PC-9 (cell line): Measurements from ENCODE around the gene MIB1. TPM values are rescaled to one million over a fixed set of nuclear protein-coding genes. Genes with fewer than 3 reads are reported as not detected.
"Not testable (repeated sequence)": the region's sequence is repeated elsewhere in the genome, so short reads cannot be mapped to it uniquely, and the experiment has no call there.

Experiments used
- BruUV-seq: library from RNA; stranded (reverse); fragments of 400-500 nt; replicated peaks from 2 replicates; lab custom pipeline; 2021; lab: Mats Ljungman, UMichigan
- CTCF ChIA-PET: fragments of 300-600 bp; sonication (Branson Sonifier 250); formaldehyde crosslinking; loops from one replicate; lab custom pipeline; 2022; ENCODE audit warnings: antibody characterized with exemption; lab: Charles Lee
- POLR2A ChIA-PET: fragments of 300-600 bp; sonication (Branson Sonifier 250); formaldehyde crosslinking; loops from one replicate; lab custom pipeline; 2022; ENCODE audit warnings: antibody characterized with exemption; ENCODE audit not compliant: unreplicated experiment; lab: Charles Lee
- DNase-seq, 2 experiments: peaks; one replicate each; pipeline versions ENCODE4 v3.0.0 to v3.0.0-alpha.2; 2015 to 2022; ENCODE audit warnings: mixed read lengths in 1 of 2
- H2AFZ ChIP-seq: fragments of 200-600 bp; sonication (generic); 2 replicates; pipeline ENCODE4 v1.8.1; 2017; ENCODE audit warnings: antibody characterized with exemption
- H3F3A ChIP-seq: fragments of 200-600 bp; sonication (generic); 2 replicates; pipeline ENCODE4 v1.8.1; 2017; ENCODE audit warnings: antibody characterized with exemption, mild to moderate bottlenecking, low read depth; ENCODE audit not compliant: insufficient read depth
- H3K27ac ChIP-seq: fragments of 200-600 bp; sonication (generic); 2 replicates; pipeline ENCODE4 v1.6.1; 2016; ENCODE audit warnings: mixed run types
- H3K27me3 ChIP-seq: fragments of 200-600 bp; sonication (generic); 2 replicates; pipeline ENCODE4 v1.6.1; 2016; ENCODE audit warnings: low read depth, mixed run types; ENCODE audit not compliant: insufficient read depth
- H3K36me3 ChIP-seq: fragments of 200-600 bp; sonication (generic); 2 replicates; pipeline ENCODE4 v1.6.1; 2016; ENCODE audit warnings: low read depth, mixed run types
- H3K4me1 ChIP-seq: fragments of 200-600 bp; sonication (generic); replicated peaks from 2 replicates; pipeline ENCODE4 v1.6.1; 2016; ENCODE audit warnings: mixed run types; ENCODE audit not compliant: insufficient read depth
- H3K4me2 ChIP-seq: fragments of 200-600 bp; sonication (generic); 2 replicates; pipeline ENCODE4 v1.6.1; 2017; ENCODE audit warnings: mixed run types
- H3K4me3 ChIP-seq: fragments of 200-600 bp; sonication (generic); 2 replicates; pipeline ENCODE4 v1.6.1; 2016; ENCODE audit warnings: mixed run types
- H3K79me2 ChIP-seq: fragments of 200-600 bp; sonication (generic); 2 replicates; pipeline ENCODE4 v1.6.1; 2017; ENCODE audit warnings: low read depth, mixed run types
- H3K9me2 ChIP-seq: fragments of 200-600 bp; sonication (generic); 2 replicates; pipeline ENCODE4 v1.8.1; 2017; ENCODE audit warnings: mild to moderate bottlenecking; ENCODE audit not compliant: insufficient read depth
- H3K9me3 ChIP-seq: fragments of 200-600 bp; sonication (generic); 2 replicates; pipeline ENCODE4 v1.8.1; 2016; ENCODE audit warnings: low read depth; ENCODE audit not compliant: insufficient read depth
- H4K20me1 ChIP-seq: fragments of 200-600 bp; sonication (generic); 2 replicates; pipeline ENCODE4 v1.8.1; 2017; ENCODE audit not compliant: insufficient read depth
- EZH2 ChIP-seq: fragments of 200-600 bp; sonication (generic); IDR thresholded peaks from 2 replicates; pipeline ENCODE4 v1.8.0; 2017; ENCODE audit warnings: antibody characterized with exemption, low read depth
- intact Hi-C: fragments of 100-400 bp; cut with micrococcal nuclease; formaldehyde crosslinking; loops from one replicate; pipeline ENCODE4 v1.10.0; 2022; ENCODE audit not compliant: unreplicated experiment
- total RNA-seq: library from RNA; stranded (reverse); gene quantifications from 2 replicates; pipeline ENCODE4 v1.2.3, GENCODE V29; 2021
- TF ChIP-seq, protein P1 (sequence below): fragments of 200-600 bp; sonication (generic); conservative IDR thresholded peaks from 2 replicates; pipeline ENCODE4 v1.6.1; 2017; ENCODE audit warnings: mixed run types, antibody characterized with exemption, mild to moderate bottlenecking, moderate library complexity

Gene MIB1
- total RNA-seq, 1 experiment from 2014 or later: 40.1 TPM

DNA sequence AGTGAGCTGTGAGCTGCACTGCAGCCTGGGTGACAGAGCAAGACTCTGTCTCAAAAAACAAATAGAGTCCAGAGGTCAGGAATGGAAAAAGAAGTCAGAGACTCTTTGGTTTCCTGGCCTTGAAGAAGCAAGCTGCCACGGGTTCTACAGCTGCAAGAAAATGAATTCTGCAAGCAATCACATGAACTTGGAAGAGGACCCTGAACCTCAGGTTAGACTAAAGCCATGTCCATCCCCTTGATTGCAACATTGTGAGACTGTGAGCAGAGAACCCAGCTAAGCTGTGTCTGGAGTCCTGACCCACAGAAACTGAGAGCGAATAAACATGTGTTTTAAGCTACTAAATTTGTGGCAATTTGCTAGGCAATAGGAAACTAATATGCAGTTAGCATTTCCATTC, 12.9 kb upstream of the MIB1 start:
- H3K27me3 ChIP-seq: no peaks in the 10 kb centered on the region
- H3K27ac ChIP-seq: no peak overlapping the region
- no peaks in the 10 kb centered on the region for H3K9me3 ChIP-seq
- POLR2A ChIA-PET: interaction anchor here (0.6 kb wide), 1 partner anchor 45 kb away, joined by 7 read pairs; no protein-coding TSS in a partner anchor
- BruUV-seq: no TSS peak
- H3K4me3 ChIP-seq: no peak overlapping the region
- H4K20me1 ChIP-seq: no peaks in the 10 kb centered on the region
- TF ChIP-seq, protein P1, sequence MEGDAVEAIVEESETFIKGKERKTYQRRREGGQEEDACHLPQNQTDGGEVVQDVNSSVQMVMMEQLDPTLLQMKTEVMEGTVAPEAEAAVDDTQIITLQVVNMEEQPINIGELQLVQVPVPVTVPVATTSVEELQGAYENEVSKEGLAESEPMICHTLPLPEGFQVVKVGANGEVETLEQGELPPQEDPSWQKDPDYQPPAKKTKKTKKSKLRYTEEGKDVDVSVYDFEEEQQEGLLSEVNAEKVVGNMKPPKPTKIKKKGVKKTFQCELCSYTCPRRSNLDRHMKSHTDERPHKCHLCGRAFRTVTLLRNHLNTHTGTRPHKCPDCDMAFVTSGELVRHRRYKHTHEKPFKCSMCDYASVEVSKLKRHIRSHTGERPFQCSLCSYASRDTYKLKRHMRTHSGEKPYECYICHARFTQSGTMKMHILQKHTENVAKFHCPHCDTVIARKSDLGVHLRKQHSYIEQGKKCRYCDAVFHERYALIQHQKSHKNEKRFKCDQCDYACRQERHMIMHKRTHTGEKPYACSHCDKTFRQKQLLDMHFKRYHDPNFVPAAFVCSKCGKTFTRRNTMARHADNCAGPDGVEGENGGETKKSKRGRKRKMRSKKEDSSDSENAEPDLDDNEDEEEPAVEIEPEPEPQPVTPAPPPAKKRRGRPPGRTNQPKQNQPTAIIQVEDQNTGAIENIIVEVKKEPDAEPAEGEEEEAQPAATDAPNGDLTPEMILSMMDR: no peak
- TF ChIP-seq EZH2: no peak
- no peak for DNase-seq
- no peak overlapping the region for H2AFZ ChIP-seq
- no peaks in the 10 kb centered on the region for H3K9me2 ChIP-seq
- H3F3A ChIP-seq: no peaks in the 10 kb centered on the region
- H3K36me3 ChIP-seq: no peaks in the 10 kb centered on the region
- intact Hi-C loops: no loop called here
- no peak overlapping the region for H3K4me2 ChIP-seq
- CTCF ChIA-PET: no interaction called here
- H3K79me2 ChIP-seq: no peaks in the 10 kb centered on the region
- no peaks in the 10 kb centered on the region for H3K4me1 ChIP-seq

DNA sequence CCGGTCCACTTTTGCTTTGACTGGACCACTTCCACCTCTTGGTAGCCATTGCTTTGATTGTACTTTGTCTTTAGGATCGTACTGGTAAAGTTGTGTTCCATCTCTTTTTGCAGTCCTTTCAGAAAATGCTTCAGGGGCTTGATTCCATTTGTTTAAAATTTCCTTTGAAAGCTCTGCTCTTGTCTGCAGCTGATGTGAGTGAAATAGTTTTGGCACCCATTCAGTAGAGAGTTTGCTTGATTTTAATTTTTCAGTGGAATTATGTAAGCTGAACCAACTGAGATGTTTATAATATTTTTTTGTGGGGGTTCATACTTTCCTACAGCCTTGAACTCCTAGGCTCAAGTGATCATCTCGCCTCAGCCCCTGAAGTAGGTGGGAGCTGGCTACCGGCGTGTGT, 7.6 kb upstream of the MIB1 start:
- H3K4me2 ChIP-seq: no peak overlapping the region
- DNase-seq: no peak
- ChIA-PET POLR2A (no interaction called here), CTCF (no interaction called here)
- H3K9me2 ChIP-seq: no peaks in the 10 kb centered on the region
- no peaks in the 10 kb centered on the region for H3K4me1 ChIP-seq
- no peaks in the 10 kb centered on the region for H3K36me3 ChIP-seq
- no peaks in the 10 kb centered on the region for H3K79me2 ChIP-seq
- H3K27ac ChIP-seq: no peak overlapping the region
- no peaks in the 10 kb centered on the region; the same call in 1 of the 2 replicates for H3K9me3 ChIP-seq
- no peaks in the 10 kb centered on the region for H4K20me1 ChIP-seq
- no peak overlapping the region for H3K4me3 ChIP-seq
- no peaks in the 10 kb centered on the region for H3K27me3 ChIP-seq
- TF ChIP-seq, protein P1: no peak
- TF ChIP-seq EZH2: no peak
- intact Hi-C loops: no loop called here
- H2AFZ ChIP-seq: no peak overlapping the region
- BruUV-seq: no TSS peak
- H3F3A ChIP-seq: no peaks in the 10 kb centered on the region

- Histone ChIP-seq H3F3A (no peaks in the 10 kb centered on the region), H3K79me2 (no peaks in the 10 kb centered on the region), H3K9me3 (no peaks in the 10 kb centered on the region; the same call in 1 of the 2 replicates), H3K4me3 (no peak overlapping the region), H3K4me2 (no peak overlapping the region), H4K20me1 (no peaks in the 10 kb centered on the region), H3K36me3 (no peaks in the 10 kb centered on the region), H3K4me1 (0 out of 2 replicates have a peak, but pooled peaks cover 4% of the 10 kb centered on the region), H3K27ac (no peak overlapping the region), H2AFZ (no peak overlapping the region), H3K9me2 (no peaks in the 10 kb centered on the region), H3K27me3 (no peaks in the 10 kb centered on the region)
- intact Hi-C loops: no loop called here
- BruUV-seq: no TSS peak
- TF ChIP-seq EZH2: no peak
- TF ChIP-seq, protein P1: no peak
- DNase-seq: no peak
- ChIA-PET CTCF (no interaction called here), POLR2A (no interaction called here)
These were observed 5.1 kb upstream of the MIB1 start for GRCh38 chr18:21735452-21736015.

- BruUV-seq, H3F3A ChIP-seq, H3K4me1 ChIP-seq, H3K27me3 ChIP-seq, DNase-seq, POLR2A ChIA-PET, H3K4me2 ChIP-seq, intact Hi-C loops, H3K9me3 ChIP-seq, CTCF ChIA-PET, H4K20me1 ChIP-seq, H2AFZ ChIP-seq, H3K9me2 ChIP-seq, H3K27ac ChIP-seq, H3K36me3 ChIP-seq, H3K79me2 ChIP-seq, H3K4me3 ChIP-seq: not testable (repeated sequence)
These were observed 3.7 kb upstream of the MIB1 start for GRCh38 chr18:21736926-21737325.
